ENCODE data around the gene ALDH1A2.
"Not testable (repeated sequence)": the region's sequence is repeated elsewhere in the genome, so short reads cannot be mapped to it uniquely, and the experiment has no call there.

Gene ALDH1A2

GRCh38 chr15:58040150-58040549, 25.4 kb downstream of the ALDH1A2 start:
- DNase-seq, result no peak

GRCh38 chr15:58039079-58040035, 26.2 kb downstream of the ALDH1A2 start:
- DNase-seq, result no peak

- DNase-seq, result no peak
Measured at GRCh38 chr15:58038426-58039078, 27.0 kb downstream of the ALDH1A2 start.

GRCh38 chr15:58037723-58038301, 27.7 kb downstream of the ALDH1A2 start:
- no peak for DNase-seq

GRCh38 chr15:58036579-58036978, 28.9 kb downstream of the ALDH1A2 start:
- DNase-seq, result no peak

- not testable (repeated sequence) for DNase-seq
Measured at GRCh38 chr15:58028392-58028791, 37.1 kb downstream of the ALDH1A2 start.

GRCh38 chr15:58026552-58026951, 39.0 kb downstream of the ALDH1A2 start:
- no peak for DNase-seq

GRCh38 chr15:58026051-58026450, 39.5 kb downstream of the ALDH1A2 start:
- no peak for DNase-seq

GRCh38 chr15:58021332-58022230, 43.9 kb downstream of the ALDH1A2 start:
- no peak for DNase-seq

- DNase-seq, result no peak
Measured at GRCh38 chr15:58019503-58020376, 45.8 kb downstream of the ALDH1A2 start.

GRCh38 chr15:58017869-58018268, 47.6 kb downstream of the ALDH1A2 start:
- DNase-seq, result no peak

GRCh38 chr15:58016581-58017175, 48.8 kb downstream of the ALDH1A2 start:
- DNase-seq, result no peak

GRCh38 chr15:58015565-58015964, 49.9 kb downstream of the ALDH1A2 start:
- DNase-seq, result no peak

GRCh38 chr15:58014470-58014869, 51.0 kb downstream of the ALDH1A2 start:
- no peak for DNase-seq

GRCh38 chr15:58014040-58014439, 51.5 kb downstream of the ALDH1A2 start:
- no peak for DNase-seq

GRCh38 chr15:58010983-58011382, 54.5 kb downstream of the ALDH1A2 start:
- no peak for DNase-seq

GRCh38 chr15:58003810-58004209, 61.7 kb downstream of the ALDH1A2 start:
- no peak for DNase-seq

GRCh38 chr15:58002338-58003126, 63.0 kb downstream of the ALDH1A2 start:
- no peak for DNase-seq

GRCh38 chr15:57999699-58000098, 65.8 kb downstream of the ALDH1A2 start:
- not testable (repeated sequence) for DNase-seq

GRCh38 chr15:57996561-57996960, 69.0 kb downstream of the ALDH1A2 start:
- no peak for DNase-seq
